Loucy (cell line): Measurements from ENCODE around the gene PELO.

ENCODE experiments used
- H2AFZ ChIP-seq: fragments of 200-600 bp; sonication (generic); 2 replicates; pipeline ENCODE4 v1.6.0; 2016; ENCODE audit warnings: antibody characterized with exemption, mild to moderate bottlenecking, low read length, moderate library complexity
- H3F3A ChIP-seq: fragments of 200-600 bp; 2 replicates; pipeline ENCODE4 v1.6.0; 2016; ENCODE audit warnings: antibody characterized with exemption, low read depth, mild to moderate bottlenecking
- H3K27me3 ChIP-seq: fragments of 200-600 bp; sonication (generic); 2 replicates; pipeline ENCODE4 v1.6.1; 2014; ENCODE audit warnings: low read length, mild to moderate bottlenecking; ENCODE audit not compliant: insufficient read depth, poor library complexity, severe bottlenecking
- H3K36me3 ChIP-seq: fragments of 200-600 bp; sonication (generic); 2 replicates; pipeline ENCODE4 v1.6.1; 2016; ENCODE audit warnings: low read length; ENCODE audit not compliant: insufficient read depth
- H3K4me1 ChIP-seq: fragments of 200-600 bp; sonication (generic); 2 replicates; pipeline ENCODE4 v1.5.1; 2014; ENCODE audit warnings: low read length, mild to moderate bottlenecking; ENCODE audit not compliant: insufficient read depth, poor library complexity, severe bottlenecking
- H3K4me2 ChIP-seq: fragments of 200-600 bp; sonication (generic); 2 replicates; pipeline ENCODE4 v1.6.0; 2014; ENCODE audit warnings: antibody characterized with exemption, low read length, low read depth, mild to moderate bottlenecking; ENCODE audit not compliant: poor library complexity, severe bottlenecking
- H3K4me3 ChIP-seq: fragments of 200-600 bp; sonication (generic); 2 replicates; pipeline ENCODE4 v1.5.1; 2014; ENCODE audit warnings: low read length, mild to moderate bottlenecking, mixed read lengths; ENCODE audit not compliant: poor library complexity, severe bottlenecking
- H3K79me2 ChIP-seq: fragments of 200-600 bp; sonication (generic); 2 replicates; pipeline ENCODE4 v1.6.1; 2014; ENCODE audit warnings: low read length; ENCODE audit not compliant: insufficient read depth
- H3K9ac ChIP-seq: fragments of 200-600 bp; sonication (generic); 2 replicates; pipeline ENCODE4 v1.6.0; 2014; ENCODE audit warnings: mild to moderate bottlenecking, low read depth, low read length, moderate library complexity; ENCODE audit not compliant: poor library complexity, severe bottlenecking
- H3K9me2 ChIP-seq: fragments of 200-600 bp; sonication (generic); replicated peaks from 2 replicates; pipeline ENCODE4 v1.6.1; 2016; ENCODE audit warnings: low read depth, low read length, mixed read lengths
- H3K9me3 ChIP-seq: fragments of 200-600 bp; sonication (generic); 2 replicates; pipeline ENCODE4 v1.6.1; 2014; ENCODE audit warnings: mild to moderate bottlenecking, antibody characterized with exemption, low read length, low read depth; ENCODE audit not compliant: insufficient read depth
- H4K20me1 ChIP-seq: fragments of 200-600 bp; sonication (generic); 2 replicates; pipeline ENCODE4 v1.6.0; 2014; ENCODE audit warnings: antibody characterized with exemption, low read length, mild to moderate bottlenecking; ENCODE audit not compliant: insufficient read depth, poor library complexity, severe bottlenecking
- EZH2phosphoT487 ChIP-seq: fragments of 200-600 bp; IDR thresholded peaks from 2 replicates; pipeline ENCODE4 v1.6.1; 2018; ENCODE audit warnings: antibody characterized with exemption, mild to moderate bottlenecking, moderate library complexity, borderline replicate concordance
- TF ChIP-seq, protein P1 (sequence below): fragments of 200-600 bp; sonication (generic); conservative IDR thresholded peaks from 2 replicates; pipeline ENCODE4 v1.5.1; 2014; ENCODE audit warnings: mild to moderate bottlenecking, antibody characterized with exemption, low read length

The PELO gene

DNA sequence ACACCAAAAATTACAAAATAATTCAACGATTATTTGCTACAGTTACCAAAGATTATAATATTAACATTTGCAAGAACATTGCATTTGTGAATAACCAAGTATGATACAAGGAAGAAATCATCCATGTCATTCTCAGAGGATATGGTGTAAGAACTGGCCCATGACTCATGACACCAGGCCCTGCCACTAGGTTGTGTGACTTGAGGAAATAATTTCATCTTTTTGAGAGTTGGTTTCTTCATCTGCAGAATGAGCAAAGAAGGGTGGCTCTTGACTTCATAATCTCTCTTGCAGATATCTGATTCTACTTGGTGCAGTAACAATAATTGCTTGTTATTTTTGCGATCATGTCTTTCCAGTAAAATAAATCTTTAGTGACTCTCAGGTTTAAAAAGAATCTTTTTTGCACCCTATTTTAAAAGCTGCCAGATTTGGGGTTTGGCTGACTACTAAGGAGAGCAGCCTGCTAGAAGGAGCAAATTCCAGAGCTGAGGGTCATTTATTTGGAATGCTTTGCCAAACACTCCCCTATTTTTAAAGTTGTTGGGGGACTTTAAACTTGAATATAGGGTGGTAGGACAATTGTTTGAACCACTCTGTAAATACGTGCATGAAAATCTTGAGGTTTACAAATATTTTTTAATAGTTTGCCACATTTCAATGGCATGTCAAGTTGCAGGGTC, 23.5 kb downstream of the PELO start:
- Histone ChIP-seq H3K4me3 (no peak overlapping the region), H3F3A (no peaks in the 10 kb centered on the region), H4K20me1 (no peaks in the 10 kb centered on the region), H3K9ac (no peak overlapping the region), H3K36me3 (no peaks in the 10 kb centered on the region), H3K9me2 (no peaks in the 10 kb centered on the region), H3K27me3 (no peaks in the 10 kb centered on the region), H2AFZ (no peak overlapping the region), H3K79me2 (no peaks in the 10 kb centered on the region), H3K4me1 (peaks cover 6% of the 10 kb centered on the region), H3K9me3 (no peaks in the 10 kb centered on the region), H3K4me2 (no peak overlapping the region)
- TF ChIP-seq, protein P1, sequence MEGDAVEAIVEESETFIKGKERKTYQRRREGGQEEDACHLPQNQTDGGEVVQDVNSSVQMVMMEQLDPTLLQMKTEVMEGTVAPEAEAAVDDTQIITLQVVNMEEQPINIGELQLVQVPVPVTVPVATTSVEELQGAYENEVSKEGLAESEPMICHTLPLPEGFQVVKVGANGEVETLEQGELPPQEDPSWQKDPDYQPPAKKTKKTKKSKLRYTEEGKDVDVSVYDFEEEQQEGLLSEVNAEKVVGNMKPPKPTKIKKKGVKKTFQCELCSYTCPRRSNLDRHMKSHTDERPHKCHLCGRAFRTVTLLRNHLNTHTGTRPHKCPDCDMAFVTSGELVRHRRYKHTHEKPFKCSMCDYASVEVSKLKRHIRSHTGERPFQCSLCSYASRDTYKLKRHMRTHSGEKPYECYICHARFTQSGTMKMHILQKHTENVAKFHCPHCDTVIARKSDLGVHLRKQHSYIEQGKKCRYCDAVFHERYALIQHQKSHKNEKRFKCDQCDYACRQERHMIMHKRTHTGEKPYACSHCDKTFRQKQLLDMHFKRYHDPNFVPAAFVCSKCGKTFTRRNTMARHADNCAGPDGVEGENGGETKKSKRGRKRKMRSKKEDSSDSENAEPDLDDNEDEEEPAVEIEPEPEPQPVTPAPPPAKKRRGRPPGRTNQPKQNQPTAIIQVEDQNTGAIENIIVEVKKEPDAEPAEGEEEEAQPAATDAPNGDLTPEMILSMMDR: no peak
- no peak for TF ChIP-seq EZH2phosphoT487

DNA sequence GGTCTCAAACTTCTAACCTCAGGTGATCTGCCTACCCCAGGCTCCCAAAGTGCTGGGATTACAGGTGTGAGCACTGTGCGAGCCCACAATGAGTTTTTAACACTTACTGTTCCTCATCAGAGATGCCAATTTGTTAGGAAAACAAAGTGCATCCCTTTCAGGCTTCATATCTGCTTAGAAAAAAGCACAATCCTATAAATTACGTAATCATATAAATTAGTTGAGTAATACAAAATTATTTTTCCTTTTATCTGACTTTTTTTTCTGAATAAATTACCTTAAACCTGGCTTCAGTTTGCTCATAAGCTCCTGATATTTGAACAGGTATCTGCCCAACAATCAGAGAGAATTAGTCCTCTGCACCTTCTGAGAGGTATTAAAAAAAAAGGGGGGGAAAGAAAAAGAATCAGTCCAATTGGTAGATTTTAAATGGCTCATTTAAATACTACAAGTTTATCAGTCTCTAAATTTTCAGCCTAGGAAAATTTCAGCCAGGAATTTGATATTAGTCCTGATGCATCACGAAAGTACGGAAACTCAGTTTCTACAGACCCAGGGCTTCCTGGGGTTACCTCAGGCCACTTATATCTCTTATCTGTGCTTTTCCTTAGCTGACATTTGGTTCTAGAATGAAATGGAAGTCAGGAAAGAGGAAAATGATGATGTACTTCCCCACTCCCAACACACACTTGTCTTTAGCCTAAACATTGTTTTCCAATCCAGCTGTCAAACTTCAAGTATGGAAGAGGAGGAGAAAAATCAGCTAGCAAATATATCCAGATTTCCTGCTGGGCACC, 26.8 kb downstream of the PELO start:
- H3K9me2 ChIP-seq: no peaks in the 10 kb centered on the region
- no peak overlapping the region for H3K4me2 ChIP-seq
- no peak overlapping the region for H3K4me3 ChIP-seq
- H3K79me2 ChIP-seq: no peaks in the 10 kb centered on the region
- TF ChIP-seq, protein P1: no peak
- no peak for TF ChIP-seq EZH2phosphoT487
- H3K9me3 ChIP-seq: no peaks in the 10 kb centered on the region
- H3F3A ChIP-seq: no peaks in the 10 kb centered on the region
- peaks cover 3% of the 10 kb centered on the region for H3K4me1 ChIP-seq
- H3K9ac ChIP-seq: no peak overlapping the region
- H4K20me1 ChIP-seq: no peaks in the 10 kb centered on the region
- H2AFZ ChIP-seq: no peak overlapping the region
- H3K27me3 ChIP-seq: no peaks in the 10 kb centered on the region
- H3K36me3 ChIP-seq: no peaks in the 10 kb centered on the region

DNA sequence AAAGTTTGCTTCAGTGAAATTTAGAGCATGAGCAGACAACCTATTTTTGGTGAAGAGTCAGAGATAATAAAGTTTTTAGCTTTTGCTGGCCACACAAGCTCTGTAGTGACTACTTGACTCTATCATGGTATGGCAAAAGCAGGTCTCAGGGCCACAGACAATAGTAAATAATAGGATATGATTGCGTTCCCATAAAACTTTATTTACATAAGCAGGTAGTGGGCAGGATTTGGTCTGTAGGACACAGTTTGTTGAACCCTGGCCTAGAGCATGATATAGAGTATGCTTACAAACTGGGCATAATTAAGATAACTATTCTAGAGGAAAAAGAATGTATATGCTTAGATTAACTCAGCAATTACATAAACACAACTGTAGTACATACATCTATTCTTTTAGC, 30.1 kb downstream of the PELO start:
- no peaks in the 10 kb centered on the region for H3K4me1 ChIP-seq
- H3K9ac ChIP-seq: no peak overlapping the region
- H3K9me2 ChIP-seq: no peaks in the 10 kb centered on the region
- H3K4me2 ChIP-seq: no peak overlapping the region
- H3K4me3 ChIP-seq: no peak overlapping the region
- H3K27me3 ChIP-seq: no peaks in the 10 kb centered on the region
- no peaks in the 10 kb centered on the region for H3K36me3 ChIP-seq
- H2AFZ ChIP-seq: no peak overlapping the region
- no peaks in the 10 kb centered on the region for H4K20me1 ChIP-seq
- H3K79me2 ChIP-seq: no peaks in the 10 kb centered on the region
- H3F3A ChIP-seq: no peaks in the 10 kb centered on the region
- TF ChIP-seq, protein P1: no peak
- no peak for TF ChIP-seq EZH2phosphoT487
- H3K9me3 ChIP-seq: no peaks in the 10 kb centered on the region
